ENCODE data around the gene ID2.

- TF ChIP-seq CTCF (IDR thresholded peaks at IDR 0.05; ENCODE audit: poor library complexity) (no peak), EZH2 (IDR thresholded peaks at IDR 0.05; ENCODE audit: borderline replicate concordance) (no peak)
Measured at GRCh38 chr2:8709611-8710010, 27.8 kb downstream of the ID2 start.
